ENCODE measurements around the gene SCAP. TPM values are rescaled to one million over a fixed set of nuclear protein-coding genes. Genes with fewer than 3 reads are reported as not detected.
"Not testable (repeated sequence)": the region's sequence is repeated elsewhere in the genome, so short reads cannot be mapped to it uniquely, and the experiment has no call there.

Gene SCAP
- polyA plus RNA-seq, 4 donors: 62.9 to 88.9 (median 73.0) TPM

DNA sequence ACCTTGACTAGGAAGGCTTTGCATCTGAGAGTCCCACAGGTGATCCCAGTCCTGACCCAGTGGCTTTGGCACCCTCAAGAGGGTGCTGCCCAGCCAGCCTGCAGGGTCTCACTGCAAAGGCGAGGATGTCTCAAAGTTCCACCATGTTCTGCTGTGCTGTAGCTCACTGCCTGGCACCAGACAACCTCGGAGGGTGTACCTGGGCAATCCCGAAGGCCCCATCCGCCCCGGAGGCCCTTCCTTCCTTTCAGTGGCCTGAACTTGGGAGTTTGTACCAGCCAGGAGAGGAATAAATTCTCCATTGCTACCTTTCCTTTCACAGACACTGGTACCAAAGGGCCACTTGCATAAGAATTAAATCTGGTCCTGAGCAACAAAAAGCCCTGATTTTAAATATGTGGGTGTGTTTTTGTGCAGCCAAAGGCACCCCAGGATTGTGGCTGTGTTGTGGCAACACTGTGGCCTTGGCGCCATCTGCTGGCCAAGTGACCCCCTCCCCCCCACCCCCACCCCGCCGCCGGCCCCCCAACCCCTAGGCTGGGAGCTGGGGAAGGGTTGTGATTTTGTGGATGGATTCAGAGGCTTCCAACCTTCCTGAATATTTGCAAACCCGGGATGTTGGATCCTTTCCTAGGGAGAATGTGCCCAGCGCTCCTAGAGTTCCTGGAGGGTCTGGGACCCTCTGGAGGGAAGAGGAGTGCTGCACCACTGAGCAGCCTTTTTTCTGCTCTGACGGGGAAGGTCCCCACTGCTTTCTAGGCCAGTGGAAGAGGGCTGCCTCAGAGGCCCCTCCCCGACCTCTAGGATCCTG lies 104.6 kb downstream of the SCAP start:
- no peak for DNase-seq (ENCODE audit: low read depth in 4 of 4, low spot score in 3 of 4)

- DNase-seq (ENCODE audit: low read depth in 4 of 4, low spot score in 3 of 4): not testable (repeated sequence)
Measured at GRCh38 chr3:47370020-47370419, 105.7 kb downstream of the SCAP start.

DNA sequence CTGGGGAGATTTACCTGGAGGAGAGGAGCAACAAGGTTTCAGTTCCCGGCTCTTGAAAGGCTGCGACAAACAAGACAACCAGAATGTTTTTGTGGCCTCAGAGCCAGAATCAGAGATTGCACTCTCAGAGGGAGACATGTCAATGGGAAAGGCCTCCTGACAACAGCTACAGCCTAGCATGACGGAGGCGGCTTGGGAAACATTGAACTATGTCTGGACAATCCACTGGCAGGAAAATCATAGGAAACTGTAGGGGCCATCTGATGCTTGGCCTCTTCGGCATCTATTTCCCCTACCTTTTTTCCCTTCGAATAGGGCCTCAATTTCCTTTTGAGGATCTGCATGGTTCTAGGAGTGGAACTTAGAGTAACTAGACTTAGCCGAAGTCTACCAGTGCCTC lies 108.1 kb downstream of the SCAP start:
- no peak for DNase-seq (ENCODE audit: low read depth in 4 of 4, low spot score in 3 of 4)

DNA sequence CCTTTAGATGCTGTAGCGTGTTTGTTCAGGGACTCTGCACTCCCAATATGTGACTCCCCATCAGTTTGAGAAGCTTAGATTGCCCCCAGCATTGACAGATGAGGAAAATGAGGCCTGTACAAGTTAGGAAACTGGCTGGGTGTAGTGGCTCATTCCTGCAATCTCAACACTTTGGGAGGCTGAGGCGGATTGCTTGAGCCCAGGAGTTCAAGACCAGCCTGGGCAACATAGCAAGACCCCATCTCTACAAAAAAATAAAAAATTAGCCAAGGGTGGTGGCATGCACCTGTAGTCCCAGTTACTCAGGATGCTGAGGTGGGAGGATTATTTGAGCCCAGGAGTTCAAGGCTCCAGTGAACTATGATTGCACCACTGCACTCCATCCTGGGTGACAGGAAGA lies 108.9 kb downstream of the SCAP start:
- DNase-seq (ENCODE audit: low read depth in 4 of 4, low spot score in 3 of 4): no peak

GRCh38 chr3:47365213-47366153 lies 110.3 kb downstream of the SCAP start:
- no peak for DNase-seq (ENCODE audit: low read depth in 4 of 4, low spot score in 3 of 4)

Other genes starting within 250 kb of the SCAP start
- gene KIF9, start 193.1 kb downstream of the SCAP start, polyA plus RNA-seq (ENCODE audit: insufficient read length in 4 of 4): 10 to 100 TPM in 3 of 4 donors, 1 to 10 TPM in 1; 7.6 to 23.5 (median 21.9) TPM
- 10 to 100 TPM; 12.2 to 15.4 (median 12.8) TPM for gene KLHL18, start 193.0 kb downstream of the SCAP start, polyA plus RNA-seq (ENCODE audit: insufficient read length in 4 of 4)
- 10 to 100 TPM; 21.3 to 35.0 (median 27.2) TPM for gene PTPN23, start 94.9 kb downstream of the SCAP start, polyA plus RNA-seq (ENCODE audit: insufficient read length in 4 of 4)
- gene ELP6, start 37.8 kb upstream of the SCAP start, polyA plus RNA-seq (ENCODE audit: insufficient read length in 4 of 4): 10 to 100 TPM; 33.3 to 48.2 (median 39.4) TPM
- gene CSPG5, start 102.9 kb upstream of the SCAP start, polyA plus RNA-seq (ENCODE audit: insufficient read length in 4 of 4): 1 to 10 TPM in 2 of 4 donors, under 1 TPM in 2; 0.93 to 3.1 (median 1.2) TPM

All from left renal pelvis (tissue), 4 donors.